Activated CD4-positive, CD25-positive, alpha-beta regulatory T cell treated with anti-CD3 and anti-CD28 coated beads, Interleukin-2, amount 50 U/mL, for 72 hours (primary cell): ENCODE data around the gene NDUFAF8.

ENCODE experiments used
- DNase-seq: peaks from one replicate; pipeline ENCODE4 v3.0.0; 2021

NDUFAF8 gene, protein sequence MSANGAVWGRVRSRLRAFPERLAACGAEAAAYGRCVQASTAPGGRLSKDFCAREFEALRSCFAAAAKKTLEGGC

GRCh38 chr17:81238815-81239713 is at the start of gene NDUFAF8, which contains the start of gene TEPSIN:
Gene NDUFAF8 (plus strand): TSS chr17:81239318. CDS start chr17:81239364, 46 bp downstream.
Gene TEPSIN (minus strand): TSS chr17:81239055. CDS start chr17:81239033, 22 bp downstream.
- DNase-seq: peak; percentile 95

GRCh38 chr17:81189670-81190530 is 49.2 kb upstream of the NDUFAF8 start:
- DNase-seq: no peak

DNA sequence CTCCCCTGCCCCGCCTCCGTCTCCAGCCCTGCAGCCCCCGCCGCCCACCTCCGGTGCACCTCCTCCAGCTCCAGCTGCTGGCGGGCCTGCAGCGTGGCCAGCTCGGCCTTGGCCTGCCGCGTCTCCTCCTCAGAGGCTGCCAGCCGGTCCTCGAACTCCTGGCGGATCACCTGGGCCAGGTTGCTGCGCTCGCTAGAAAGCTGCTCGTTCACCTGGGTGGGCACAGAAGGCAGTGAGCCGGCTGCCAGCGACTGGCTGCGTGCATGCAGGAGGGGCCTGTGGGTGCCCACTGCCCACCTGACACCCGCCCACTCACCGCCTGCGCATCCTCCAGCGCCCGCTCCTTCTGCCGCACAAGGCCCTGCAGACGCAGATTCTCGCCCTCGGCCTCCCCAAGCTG is 48.5 kb upstream of the NDUFAF8 start:
- no peak for DNase-seq

DNA sequence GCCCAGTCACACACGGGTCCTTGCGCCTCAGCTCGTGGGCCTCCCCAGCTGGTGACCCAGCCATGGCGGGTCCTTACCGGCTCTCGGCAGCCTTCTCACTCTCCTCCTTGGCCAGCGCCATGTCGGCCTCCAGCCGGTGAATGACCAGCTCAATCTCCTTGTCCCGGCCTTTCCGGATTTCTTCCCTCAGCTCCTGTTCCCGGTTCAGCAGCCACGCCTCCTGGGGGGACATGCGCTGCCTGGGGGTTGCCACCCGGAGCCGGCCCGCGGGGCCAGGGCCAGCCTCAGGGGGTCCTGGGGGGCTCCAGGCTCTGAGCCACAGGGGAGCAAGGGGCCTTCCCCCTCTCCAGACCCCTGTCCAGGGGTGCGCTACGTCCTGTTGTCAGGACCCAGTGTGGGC is 48.0 kb upstream of the NDUFAF8 start:
- no peak for DNase-seq

DNA sequence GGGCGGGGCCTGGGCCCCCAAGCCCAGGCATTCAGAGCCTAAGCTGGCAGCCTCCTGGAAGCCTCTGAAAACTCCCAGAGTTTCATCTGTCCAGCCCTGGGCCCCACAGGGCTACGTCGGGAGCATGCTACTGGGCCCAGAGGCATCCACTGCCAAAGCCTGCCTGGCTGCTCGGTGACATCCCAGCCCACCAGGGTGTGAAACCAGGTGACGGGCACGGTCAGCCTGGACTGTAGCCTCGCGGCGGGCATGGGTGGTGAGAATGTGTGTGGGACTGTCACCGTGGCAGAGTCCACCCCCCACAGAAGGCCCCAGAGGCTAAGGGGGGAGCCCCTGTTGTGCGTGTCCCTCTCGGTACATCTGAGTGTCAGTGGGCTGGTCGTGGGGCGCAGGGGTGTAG is 47.5 kb upstream of the NDUFAF8 start:
- no peak for DNase-seq

GRCh38 chr17:81192386-81193050 is 46.6 kb upstream of the NDUFAF8 start:
- no peak for DNase-seq

GRCh38 chr17:81193051-81193410 is 46.1 kb upstream of the NDUFAF8 start:
- DNase-seq: no peak

DNA sequence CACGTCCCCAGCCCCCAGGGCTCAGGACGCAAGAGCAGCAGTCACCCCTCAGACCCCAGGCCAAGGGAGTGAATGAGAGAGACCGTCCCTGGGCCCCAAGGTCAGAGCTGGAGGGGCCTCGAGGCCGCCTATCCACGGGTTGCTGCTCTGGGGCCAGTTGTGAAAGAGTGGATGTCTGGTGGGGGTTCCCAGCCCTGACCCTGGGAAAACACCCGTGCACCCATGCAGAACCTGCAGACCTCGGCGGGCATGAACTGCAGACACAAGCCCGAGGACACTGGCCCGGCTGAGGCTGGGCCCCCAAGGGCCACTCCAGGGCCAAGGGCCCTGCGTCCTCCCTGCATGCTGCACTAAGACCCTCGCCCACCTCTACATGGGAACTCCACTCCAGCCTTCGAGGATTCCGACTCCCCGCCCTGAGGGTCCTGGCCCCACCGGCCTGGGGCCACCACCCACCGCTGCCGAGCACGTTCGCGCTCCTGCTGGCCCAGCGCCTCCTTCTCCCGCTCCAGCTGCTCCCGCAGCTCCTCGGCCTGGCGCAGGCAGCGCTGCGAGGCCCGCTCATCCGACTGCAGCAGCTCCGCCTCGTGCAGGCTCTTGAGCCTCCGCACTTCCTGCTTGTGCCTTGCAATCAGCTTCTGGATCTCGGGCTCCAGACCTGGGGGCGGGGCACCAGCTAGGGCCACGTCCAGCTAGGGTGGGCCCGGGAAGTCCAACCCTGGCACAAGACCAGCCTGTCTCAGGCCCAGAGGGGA is 45.5 kb upstream of the NDUFAF8 start:
- no peak for DNase-seq

GRCh38 chr17:81194225-81194760 is 44.8 kb upstream of the NDUFAF8 start:
- no peak for DNase-seq

- no peak for DNase-seq
Observed at GRCh38 chr17:81194941-81195901, 43.9 kb upstream of the NDUFAF8 start.

GRCh38 chr17:81195941-81196495 is 43.1 kb upstream of the NDUFAF8 start:
- DNase-seq: no peak

DNA sequence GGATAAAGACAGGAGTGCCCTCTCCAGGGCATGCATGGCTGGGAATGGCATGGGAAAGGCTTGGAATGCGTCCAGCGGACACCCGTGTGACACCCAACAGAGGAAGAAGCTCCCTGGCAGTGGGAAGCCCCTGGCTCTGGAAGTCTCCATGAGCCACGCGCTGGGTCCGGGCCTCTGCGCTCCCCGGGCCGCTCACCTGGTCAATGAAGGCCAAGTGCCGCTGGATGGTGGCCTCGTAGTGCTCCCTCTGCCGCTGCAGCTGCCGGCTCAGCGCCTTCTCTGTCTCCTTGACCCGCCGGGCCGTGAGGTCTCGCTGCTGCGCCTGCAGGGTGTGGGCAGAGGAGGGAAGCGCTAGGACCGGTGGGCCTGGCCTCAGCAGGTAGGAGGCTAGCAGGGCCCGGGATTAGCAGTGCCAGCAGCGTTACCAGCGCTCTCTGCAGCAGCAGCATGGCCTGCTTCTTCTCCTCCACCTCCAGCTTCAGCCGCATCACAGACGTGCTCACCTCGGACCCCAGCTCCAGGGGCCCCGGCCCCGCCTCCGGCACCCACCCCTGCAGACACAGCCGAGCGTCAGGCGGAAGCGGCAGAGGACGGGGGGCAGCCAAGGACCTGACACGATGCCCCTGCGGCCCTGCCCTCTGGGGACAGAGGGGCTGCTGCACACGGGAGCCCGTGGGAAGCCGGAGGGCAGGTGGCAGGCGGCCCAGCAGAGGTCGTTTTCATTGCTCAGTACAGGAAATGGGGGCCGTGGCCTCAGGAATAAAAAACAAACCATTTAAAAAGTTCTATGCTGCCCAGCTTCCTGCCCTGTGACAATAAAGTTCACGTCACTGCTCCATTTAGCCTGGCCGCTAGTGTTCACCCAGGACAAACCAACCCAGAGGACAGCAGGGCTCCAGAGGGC is 42.4 kb upstream of the NDUFAF8 start:
- DNase-seq: no peak

GRCh38 chr17:81197409-81197795 is 41.7 kb upstream of the NDUFAF8 start:
- DNase-seq: no peak

DNA sequence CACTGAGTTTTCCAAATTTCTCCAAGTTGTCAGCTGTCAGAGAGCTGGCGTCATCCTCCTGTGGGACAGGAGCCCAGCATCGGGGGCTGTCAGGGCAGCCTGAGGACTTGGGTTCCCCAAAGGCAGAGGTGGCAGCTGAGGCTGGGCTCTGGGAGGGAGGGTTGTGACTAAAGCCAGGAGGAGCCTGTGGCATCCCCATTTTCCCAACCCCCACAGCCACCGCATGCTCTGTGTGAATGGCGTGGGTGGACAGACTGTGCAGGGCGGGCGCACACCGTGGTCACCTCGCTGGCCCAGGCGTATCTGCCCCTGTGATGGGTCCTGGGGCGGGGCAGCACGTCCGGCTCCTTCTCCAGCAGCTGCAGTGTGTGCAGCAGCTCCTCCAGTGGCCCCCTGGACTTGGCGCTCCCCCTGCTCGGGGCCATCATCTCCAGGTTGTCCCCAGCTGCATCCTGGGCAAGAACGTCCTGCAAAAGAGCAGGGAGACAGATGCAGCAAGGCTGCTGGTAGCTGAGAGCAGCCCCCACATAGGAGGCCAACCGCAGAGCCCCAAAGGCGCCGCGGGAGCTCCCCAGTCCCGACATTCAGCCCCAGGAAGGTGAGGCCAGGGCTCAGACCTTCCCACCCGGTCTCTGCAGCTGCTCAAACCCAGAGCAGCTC is 41.2 kb upstream of the NDUFAF8 start:
- DNase-seq: no peak

DNA sequence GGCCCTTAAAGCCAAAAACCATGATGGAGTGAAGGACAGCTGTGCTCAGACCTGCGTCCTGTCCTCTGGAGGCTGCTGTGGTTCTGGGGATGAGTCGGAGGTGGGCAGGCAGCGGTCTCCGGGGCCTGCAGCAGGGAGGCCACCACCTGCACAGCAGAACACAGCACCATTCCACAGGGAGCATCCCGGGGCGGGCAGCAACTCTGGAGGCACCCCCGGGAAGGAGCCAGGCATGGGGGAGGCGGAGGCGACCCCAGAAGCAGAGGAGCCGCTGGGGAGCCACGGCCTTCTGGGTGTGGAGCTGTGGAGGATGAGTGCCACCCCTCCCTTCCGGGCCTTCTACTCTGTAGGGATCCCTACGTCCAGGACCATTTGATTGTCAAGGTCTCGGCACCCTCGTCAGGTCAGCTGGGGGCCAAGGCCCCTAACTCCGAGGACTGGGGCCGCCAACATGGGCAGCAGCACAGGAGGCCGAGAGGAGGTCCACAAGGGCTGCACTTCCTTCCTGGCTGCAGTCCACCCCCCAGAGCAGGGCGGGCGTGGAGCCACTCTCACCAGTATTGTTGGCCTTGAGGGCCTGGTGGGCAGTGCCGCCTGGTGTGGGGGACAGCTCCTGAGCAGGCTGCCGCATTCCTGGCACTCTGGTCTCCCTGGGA is 40.2 kb upstream of the NDUFAF8 start:
- no peak for DNase-seq

DNA sequence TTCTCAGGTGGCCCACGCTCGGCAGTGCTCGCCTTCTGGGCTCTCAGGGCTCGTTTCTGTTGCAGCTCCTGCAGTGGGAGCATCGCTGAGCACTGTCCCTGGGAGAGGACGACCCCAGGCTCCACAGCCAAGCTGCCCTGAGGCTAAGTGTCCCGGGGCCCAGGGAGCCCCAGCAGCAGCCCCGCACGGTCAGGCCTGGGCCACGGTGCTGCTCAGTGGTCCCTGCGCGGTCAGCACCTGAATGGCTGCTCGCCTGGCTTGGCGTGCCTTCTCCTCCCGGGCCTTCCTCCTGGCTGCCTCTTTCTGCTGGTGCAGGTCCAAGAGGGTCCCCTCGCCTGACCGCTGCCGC is 39.7 kb upstream of the NDUFAF8 start:
- no peak for DNase-seq

- DNase-seq: no peak
Observed at GRCh38 chr17:81200201-81200600, 38.9 kb upstream of the NDUFAF8 start.
